Measurements from ENCODE around the gene NKAP. TPM values are rescaled to one million over a fixed set of nuclear protein-coding genes. Genes with fewer than 3 reads are reported as not detected.

NKAP gene
- total and polyA plus RNA-seq, 9 of the 15 experiments (the other 6 are each of a cell fraction or from before 2014, with no cell fraction given), result 3.1 to 8.3 (median 7.0) TPM

GRCh38 chrX:119871599-119872395 lies 71.8 kb downstream of the NKAP start, which contains the start of the genes NDUFA1 and RNF113A (continued):
- TF ChIP-seq NFIC (IDR thresholded peaks at IDR 0.05), result 0 out of 2 replicates have a peak, but pooled peaks have one; percentile 11
- peak; percentile 24; the same call in 1 of the 2 replicates for TF ChIP-seq ARID1B (IDR thresholded peaks at IDR 0.05)
- TF ChIP-seq GTF2F1 (IDR thresholded peaks at IDR 0.05; ENCODE audit: low read depth, low read length), result peak; percentile 81; the same call in 1 of the 2 replicates
- TF ChIP-seq, protein P1, sequence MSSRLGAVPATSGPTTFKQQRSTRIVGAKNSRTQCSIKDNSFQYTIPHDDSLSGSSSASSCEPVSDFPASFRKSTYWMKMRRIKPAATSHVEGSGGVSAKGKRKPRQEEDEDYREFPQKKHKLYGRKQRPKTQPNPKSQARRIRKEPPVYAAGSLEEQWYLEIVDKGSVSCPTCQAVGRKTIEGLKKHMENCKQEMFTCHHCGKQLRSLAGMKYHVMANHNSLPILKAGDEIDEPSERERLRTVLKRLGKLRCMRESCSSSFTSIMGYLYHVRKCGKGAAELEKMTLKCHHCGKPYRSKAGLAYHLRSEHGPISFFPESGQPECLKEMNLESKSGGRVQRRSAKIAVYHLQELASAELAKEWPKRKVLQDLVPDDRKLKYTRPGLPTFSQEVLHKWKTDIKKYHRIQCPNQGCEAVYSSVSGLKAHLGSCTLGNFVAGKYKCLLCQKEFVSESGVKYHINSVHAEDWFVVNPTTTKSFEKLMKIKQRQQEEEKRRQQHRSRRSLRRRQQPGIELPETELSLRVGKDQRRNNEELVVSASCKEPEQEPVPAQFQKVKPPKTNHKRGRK (tag; IDR thresholded peaks at IDR 0.05), result no peak
- TF ChIP-seq RBFOX2 (IDR thresholded peaks at IDR 0.05; ENCODE audit: low read depth, low read length), result peak; percentile 99
- no peak for TF ChIP-seq ZNF165 (CRISPR knock-in tag; IDR thresholded peaks at IDR 0.05; ENCODE audit: borderline replicate concordance)
- no peak for TF ChIP-seq PCBP1 (IDR thresholded peaks at IDR 0.05; ENCODE audit: low read depth, low read length, poor library complexity, severe bottlenecking)
- TF ChIP-seq NR2C1 (IDR thresholded peaks at IDR 0.05), result peak; percentile 46; the same call in 1 of the 2 replicates
- peak; percentile 64 for TF ChIP-seq NR2C1 (tag; IDR thresholded peaks at IDR 0.05)
- TF ChIP-seq CBX3 (IDR thresholded peaks at IDR 0.05; ENCODE audit: borderline replicate concordance in 1 of 2, low read length in 2 of 2), result peak in 1 of 2 experiments; percentile 77; a peak in 1 of 3 replicates
- TF ChIP-seq PKNOX1 (IDR thresholded peaks at IDR 0.05), result peak; percentile 62; the same call in 1 of the 2 replicates
- TF ChIP-seq CTBP1 (IDR thresholded peaks at IDR 0.05; ENCODE audit: borderline replicate concordance), result 0 out of 2 replicates have a peak, but pooled peaks have one; percentile 47
